ENCODE measurements around the gene RPS27L.

GRCh38 chr15:63194302-63194701 lies 37.0 kb upstream of the RPS27L start:
- TF ChIP-seq, protein P1, sequence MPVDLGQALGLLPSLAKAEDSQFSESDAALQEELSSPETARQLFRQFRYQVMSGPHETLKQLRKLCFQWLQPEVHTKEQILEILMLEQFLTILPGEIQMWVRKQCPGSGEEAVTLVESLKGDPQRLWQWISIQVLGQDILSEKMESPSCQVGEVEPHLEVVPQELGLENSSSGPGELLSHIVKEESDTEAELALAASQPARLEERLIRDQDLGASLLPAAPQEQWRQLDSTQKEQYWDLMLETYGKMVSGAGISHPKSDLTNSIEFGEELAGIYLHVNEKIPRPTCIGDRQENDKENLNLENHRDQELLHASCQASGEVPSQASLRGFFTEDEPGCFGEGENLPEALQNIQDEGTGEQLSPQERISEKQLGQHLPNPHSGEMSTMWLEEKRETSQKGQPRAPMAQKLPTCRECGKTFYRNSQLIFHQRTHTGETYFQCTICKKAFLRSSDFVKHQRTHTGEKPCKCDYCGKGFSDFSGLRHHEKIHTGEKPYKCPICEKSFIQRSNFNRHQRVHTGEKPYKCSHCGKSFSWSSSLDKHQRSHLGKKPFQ (tag by site-specific recombination; IDR thresholded peaks at IDR 0.05) = no peak
- TF ChIP-seq, protein P2, sequence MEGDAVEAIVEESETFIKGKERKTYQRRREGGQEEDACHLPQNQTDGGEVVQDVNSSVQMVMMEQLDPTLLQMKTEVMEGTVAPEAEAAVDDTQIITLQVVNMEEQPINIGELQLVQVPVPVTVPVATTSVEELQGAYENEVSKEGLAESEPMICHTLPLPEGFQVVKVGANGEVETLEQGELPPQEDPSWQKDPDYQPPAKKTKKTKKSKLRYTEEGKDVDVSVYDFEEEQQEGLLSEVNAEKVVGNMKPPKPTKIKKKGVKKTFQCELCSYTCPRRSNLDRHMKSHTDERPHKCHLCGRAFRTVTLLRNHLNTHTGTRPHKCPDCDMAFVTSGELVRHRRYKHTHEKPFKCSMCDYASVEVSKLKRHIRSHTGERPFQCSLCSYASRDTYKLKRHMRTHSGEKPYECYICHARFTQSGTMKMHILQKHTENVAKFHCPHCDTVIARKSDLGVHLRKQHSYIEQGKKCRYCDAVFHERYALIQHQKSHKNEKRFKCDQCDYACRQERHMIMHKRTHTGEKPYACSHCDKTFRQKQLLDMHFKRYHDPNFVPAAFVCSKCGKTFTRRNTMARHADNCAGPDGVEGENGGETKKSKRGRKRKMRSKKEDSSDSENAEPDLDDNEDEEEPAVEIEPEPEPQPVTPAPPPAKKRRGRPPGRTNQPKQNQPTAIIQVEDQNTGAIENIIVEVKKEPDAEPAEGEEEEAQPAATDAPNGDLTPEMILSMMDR (tag by site-specific recombination; IDR thresholded peaks at IDR 0.05) = no peak

All from HEK293 (cell line).